ENCODE measurements around the gene ZNF497.

The ZNF497 gene

GRCh38 chr19:58305932-58306323, 56.6 kb downstream of the ZNF497 start:
- no peak for ATAC-seq

DNA sequence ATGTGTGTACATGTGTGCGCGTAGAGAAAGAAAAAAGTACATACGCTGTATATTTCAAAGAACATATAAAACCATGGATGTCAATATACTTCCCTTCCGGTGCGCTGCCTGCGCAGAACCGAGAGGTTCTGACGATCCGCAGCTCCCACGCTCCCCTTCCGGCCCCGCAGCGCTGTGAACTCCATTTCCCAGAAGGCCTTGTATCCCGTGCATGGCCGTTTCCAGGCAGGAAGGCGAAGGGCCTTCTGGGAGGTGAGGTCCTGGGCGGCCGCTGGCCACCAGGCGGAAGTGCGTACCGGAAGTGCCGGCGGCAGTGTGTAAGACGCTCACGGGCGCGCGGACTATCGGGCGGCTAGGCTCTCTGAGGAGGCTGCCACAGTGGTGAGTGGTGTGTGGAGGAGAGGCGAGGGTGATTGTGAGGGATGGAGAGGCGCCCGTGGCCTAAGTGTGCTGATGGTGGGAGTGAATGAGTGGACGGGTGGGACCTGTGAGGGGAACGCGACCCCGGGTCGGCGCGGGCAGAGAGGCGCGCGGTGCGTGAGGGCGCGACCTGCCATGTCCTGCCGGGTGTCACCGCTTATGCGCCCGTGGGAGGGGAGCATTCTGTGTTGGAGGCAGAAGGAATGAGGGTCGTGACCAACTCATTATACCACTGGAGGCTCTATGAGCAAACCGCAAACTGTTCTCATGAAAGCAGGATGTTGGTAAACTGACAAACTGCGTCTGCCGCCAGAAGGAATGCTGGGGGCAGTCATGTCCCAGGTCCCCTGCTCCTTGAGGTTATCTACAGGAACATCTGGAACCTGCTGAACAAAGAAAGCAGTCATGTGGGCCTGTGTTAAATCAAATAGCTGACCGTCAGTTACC, 57.3 kb downstream of the ZNF497 start, which contains the start of gene ERVK3-1:
Gene ERVK3-1 (plus strand): TSS at position 313 of the 867 bp plus-strand sequence. CDS start 6,792 bp downstream, outside the sequence.
- ATAC-seq = peak; percentile 98 to 99

- no peak for ATAC-seq
Observed at GRCh38 chr19:58304748-58305064, 57.8 kb downstream of the ZNF497 start.
